ENCODE measurements around the gene DTX4.
A peak's percentile ranks its signal among the peaks of the same experiment; 100 is the strongest.

Gene DTX4

DNA sequence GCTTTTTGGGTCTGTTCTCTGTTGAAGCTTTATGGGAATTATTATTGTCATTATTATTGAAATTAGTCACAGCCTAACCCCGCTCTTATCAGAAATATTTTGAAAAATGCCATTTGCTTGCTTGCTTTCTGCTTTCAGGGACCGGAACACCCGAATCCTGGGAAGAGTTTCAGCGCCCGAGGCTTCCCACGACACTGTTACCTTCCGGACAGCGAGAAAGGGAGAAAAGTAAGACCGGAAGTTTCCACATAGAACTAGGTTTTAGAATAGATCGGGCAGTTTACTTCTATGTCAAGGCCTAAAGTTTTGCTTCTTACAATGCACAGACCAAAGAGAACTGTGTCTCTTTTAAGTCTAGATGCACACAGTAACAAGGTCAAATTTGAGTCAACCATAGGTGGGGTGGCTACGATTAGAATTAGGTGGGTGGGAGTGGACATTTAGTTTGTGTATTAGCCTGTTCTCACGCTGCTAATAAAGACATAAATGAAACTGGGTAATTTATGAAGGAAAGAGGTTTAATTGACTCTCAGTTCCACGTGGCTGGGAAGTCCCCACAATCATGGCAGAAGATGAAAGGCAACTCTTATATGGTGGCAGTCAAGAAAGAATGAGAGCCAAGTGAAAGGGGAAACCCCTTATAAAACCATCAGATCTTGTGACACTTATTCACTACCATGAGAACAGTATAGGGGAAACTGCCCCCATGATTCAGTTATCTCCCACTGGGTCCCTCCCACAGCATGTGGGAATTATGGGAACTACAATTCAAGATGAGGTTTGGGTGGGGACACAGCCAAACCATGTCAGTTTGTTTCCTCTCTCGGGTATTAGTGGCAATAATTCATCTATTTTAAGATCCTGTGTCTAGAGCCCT lies 27.9 kb downstream of the DTX4 start:
- no peaks in the 10 kb centered on the region for H3K9me2 ChIP-seq (replicated peaks; ENCODE audit: insufficient read depth, low read length)
- no peak overlapping the region for H3K27ac ChIP-seq (ENCODE audit: low read depth, low read length)
- no peaks in the 10 kb centered on the region for H3K27me3 ChIP-seq (ENCODE audit: low read length)
- H2AFZ ChIP-seq (ENCODE audit: low read depth, low read length, severe bottlenecking), result no peak overlapping the region
- no peaks in the 10 kb centered on the region for H3K79me2 ChIP-seq (ENCODE audit: insufficient read depth, low read length)
- no peak overlapping the region for H3K4me3 ChIP-seq (ENCODE audit: insufficient read depth, low read length, poor library complexity, severe bottlenecking)
- no peaks in the 10 kb centered on the region for H3K9me3 ChIP-seq (ENCODE audit: insufficient read depth, low read length)
- TF ChIP-seq EZH2phosphoT487 (conservative IDR thresholded peaks at IDR 0.05; ENCODE audit: low read length), result no peak
- TF ChIP-seq, protein P1, sequence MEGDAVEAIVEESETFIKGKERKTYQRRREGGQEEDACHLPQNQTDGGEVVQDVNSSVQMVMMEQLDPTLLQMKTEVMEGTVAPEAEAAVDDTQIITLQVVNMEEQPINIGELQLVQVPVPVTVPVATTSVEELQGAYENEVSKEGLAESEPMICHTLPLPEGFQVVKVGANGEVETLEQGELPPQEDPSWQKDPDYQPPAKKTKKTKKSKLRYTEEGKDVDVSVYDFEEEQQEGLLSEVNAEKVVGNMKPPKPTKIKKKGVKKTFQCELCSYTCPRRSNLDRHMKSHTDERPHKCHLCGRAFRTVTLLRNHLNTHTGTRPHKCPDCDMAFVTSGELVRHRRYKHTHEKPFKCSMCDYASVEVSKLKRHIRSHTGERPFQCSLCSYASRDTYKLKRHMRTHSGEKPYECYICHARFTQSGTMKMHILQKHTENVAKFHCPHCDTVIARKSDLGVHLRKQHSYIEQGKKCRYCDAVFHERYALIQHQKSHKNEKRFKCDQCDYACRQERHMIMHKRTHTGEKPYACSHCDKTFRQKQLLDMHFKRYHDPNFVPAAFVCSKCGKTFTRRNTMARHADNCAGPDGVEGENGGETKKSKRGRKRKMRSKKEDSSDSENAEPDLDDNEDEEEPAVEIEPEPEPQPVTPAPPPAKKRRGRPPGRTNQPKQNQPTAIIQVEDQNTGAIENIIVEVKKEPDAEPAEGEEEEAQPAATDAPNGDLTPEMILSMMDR (IDR thresholded peaks at IDR 0.05; ENCODE audit: insufficient read depth, low read length, poor library complexity, severe bottlenecking), result no peak
- H4K20me1 ChIP-seq (ENCODE audit: low read depth, low read length), result no peaks in the 10 kb centered on the region
- H3F3A ChIP-seq (ENCODE audit: insufficient read depth), result no peaks in the 10 kb centered on the region
- peaks cover 7% of the 10 kb centered on the region; the same call in 1 of the 2 replicates for H3K36me3 ChIP-seq (ENCODE audit: low read length)
- no peak overlapping the region for H3K4me2 ChIP-seq (ENCODE audit: low read depth, low read length, poor library complexity, severe bottlenecking)
- no peak overlapping the region for H3K9ac ChIP-seq (ENCODE audit: low read length)

DNA sequence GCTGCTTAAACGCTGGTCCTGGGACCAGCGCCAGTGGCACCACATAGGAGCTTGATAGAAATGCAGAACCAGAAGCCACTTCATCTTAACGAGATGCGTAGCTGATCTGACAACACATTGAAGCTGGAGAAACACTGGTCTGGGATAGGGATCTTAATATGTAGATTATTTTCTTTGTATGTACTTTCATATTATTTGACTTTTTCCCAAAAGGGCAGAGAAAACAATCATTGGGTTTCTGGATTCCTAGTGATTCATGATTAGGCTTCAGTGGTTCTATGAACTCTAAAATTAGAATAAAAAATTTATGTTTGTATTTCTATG lies 28.5 kb downstream of the DTX4 start:
- Histone ChIP-seq H3K4me2 (ENCODE audit: low read depth, low read length, poor library complexity, severe bottlenecking) (no peak overlapping the region), H2AFZ (ENCODE audit: low read depth, low read length, severe bottlenecking) (no peak overlapping the region), H3K4me3 (ENCODE audit: insufficient read depth, low read length, poor library complexity, severe bottlenecking) (no peak overlapping the region), H3K9me3 (ENCODE audit: insufficient read depth, low read length) (no peaks in the 10 kb centered on the region), H3K36me3 (ENCODE audit: low read length) (peaks cover 6% of the 10 kb centered on the region; the same call in 1 of the 2 replicates), H3F3A (ENCODE audit: insufficient read depth) (no peaks in the 10 kb centered on the region), H3K9me2 (replicated peaks; ENCODE audit: insufficient read depth, low read length) (no peaks in the 10 kb centered on the region), H3K27ac (ENCODE audit: low read depth, low read length) (no peak overlapping the region), H4K20me1 (ENCODE audit: low read depth, low read length) (no peaks in the 10 kb centered on the region), H3K9ac (ENCODE audit: low read length) (no peak overlapping the region), H3K79me2 (ENCODE audit: insufficient read depth, low read length) (no peaks in the 10 kb centered on the region), H3K27me3 (ENCODE audit: low read length) (no peaks in the 10 kb centered on the region)
- TF ChIP-seq, protein P1 (IDR thresholded peaks at IDR 0.05; ENCODE audit: insufficient read depth, low read length, poor library complexity, severe bottlenecking), result no peak
- no peak for TF ChIP-seq EZH2phosphoT487 (conservative IDR thresholded peaks at IDR 0.05; ENCODE audit: low read length)

DNA sequence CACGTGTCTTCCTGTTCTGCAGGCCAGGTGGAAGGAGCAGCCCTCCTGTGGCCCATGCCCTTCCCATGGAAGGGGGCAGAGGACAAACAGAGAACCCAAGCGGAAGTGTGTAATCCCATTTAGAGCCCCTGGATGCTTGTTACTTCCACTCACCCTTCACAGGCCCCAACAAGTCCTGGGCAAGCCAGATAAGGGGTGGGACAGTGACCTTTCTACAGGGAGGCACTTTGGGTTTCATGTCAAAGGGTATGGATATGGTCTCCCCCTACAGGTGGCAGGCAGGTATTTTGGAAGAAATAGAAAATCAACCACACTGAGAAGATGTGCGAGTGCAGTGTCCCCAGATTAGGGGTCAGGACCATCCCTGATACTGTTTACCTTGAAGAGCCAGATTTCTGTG lies 29.4 kb downstream of the DTX4 start:
- Histone ChIP-seq H3K4me3 (ENCODE audit: insufficient read depth, low read length, poor library complexity, severe bottlenecking) (no peak overlapping the region), H2AFZ (ENCODE audit: low read depth, low read length, severe bottlenecking) (no peak overlapping the region), H3K9me2 (replicated peaks; ENCODE audit: insufficient read depth, low read length) (no peaks in the 10 kb centered on the region), H3K9ac (ENCODE audit: low read length) (no peak overlapping the region), H4K20me1 (ENCODE audit: low read depth, low read length) (no peaks in the 10 kb centered on the region), H3K79me2 (ENCODE audit: insufficient read depth, low read length) (no peaks in the 10 kb centered on the region), H3K4me2 (ENCODE audit: low read depth, low read length, poor library complexity, severe bottlenecking) (no peak overlapping the region), H3K27me3 (ENCODE audit: low read length) (no peaks in the 10 kb centered on the region), H3K27ac (ENCODE audit: low read depth, low read length) (no peak overlapping the region), H3K9me3 (ENCODE audit: insufficient read depth, low read length) (no peaks in the 10 kb centered on the region), H3F3A (ENCODE audit: insufficient read depth) (no peaks in the 10 kb centered on the region), H3K36me3 (ENCODE audit: low read length) (no peaks in the 10 kb centered on the region)
- TF ChIP-seq, protein P1 (IDR thresholded peaks at IDR 0.05; ENCODE audit: insufficient read depth, low read length, poor library complexity, severe bottlenecking), result peak; percentile 18
- TF ChIP-seq EZH2phosphoT487 (conservative IDR thresholded peaks at IDR 0.05; ENCODE audit: low read length), result no peak

All from SU-DHL-6 (cell line).